K562 treated with DMSO at 1 percent for 24 hours (cell line): ENCODE results near the gene BLOC1S1. TPM values are rescaled to one million over a fixed set of nuclear protein-coding genes. Genes with fewer than 3 reads are reported as not detected.

Source experiments
- total RNA-seq: library from RNA; unstranded; fragments of 300-600 nt; gene quantifications from 2 replicates; pipeline ENCODE4 v1.2.3, GENCODE V29; 2022; ENCODE audit warnings: low read depth; ENCODE audit not compliant: insufficient read depth

BLOC1S1 gene
- total RNA-seq, result 117 and 124 TPM in 2 replicates

GRCh38 chr12:55715833-55716581 is at the start of gene BLOC1S1:
TSS of gene BLOC1S1 (plus strand) at chr12:55716046. CDS start at chr12:55716052, 6 bp downstream.

GRCh38 chr12:55707841-55708694 is 7.8 kb upstream of the BLOC1S1 start, which contains the start of gene ITGA7:
TSS of gene ITGA7 (minus strand) at chr12:55707904. CDS start at chr12:55707682, 222 bp downstream.

GRCh38 chr12:55720071-55720564 is 4.3 kb downstream of the BLOC1S1 start, which contains the start of gene RDH5:
TSS of gene RDH5 (plus strand) at chr12:55720393. CDS start at chr12:55721185, 792 bp downstream.

GRCh38 chr12:55728939-55729818 is 13.3 kb downstream of the BLOC1S1 start, which contains the start of gene CD63:
TSS of gene CD63 (minus strand) at chr12:55729009. CDS start at chr12:55728341, 668 bp downstream.

GRCh38 chr12:55742719-55743405 is 27.0 kb downstream of the BLOC1S1 start, which contains the start of gene GDF11:
TSS of gene GDF11 (plus strand) at chr12:55743122. CDS start at chr12:55743317, 195 bp downstream.

Other genes starting within 250 kb of the BLOC1S1 start
- not detected in 2 replicates for gene OR6C70, start 245.9 kb upstream of the BLOC1S1 start, total RNA-seq
- gene OR6C68, start 223.7 kb upstream of the BLOC1S1 start, total RNA-seq, result not detected in 2 replicates
- gene OR6C4, start 166.4 kb upstream of the BLOC1S1 start, total RNA-seq, result not detected in 2 replicates
- gene OR2AP1, start 143.6 kb upstream of the BLOC1S1 start, total RNA-seq, result not detected in 2 replicates
- gene OR10P1, start 79.2 kb upstream of the BLOC1S1 start, total RNA-seq, result not detected in 2 replicates
- 2.1 and 3.6 TPM in 2 replicates for gene ITGA7, start 8.1 kb upstream of the BLOC1S1 start, total RNA-seq
- 2.8 and 3.7 TPM in 2 replicates for gene RDH5, start 4.3 kb downstream of the BLOC1S1 start, total RNA-seq
- 937 and 946 TPM in 2 replicates for gene CD63, start 13.0 kb downstream of the BLOC1S1 start, total RNA-seq
- gene GDF11, start 27.1 kb downstream of the BLOC1S1 start, total RNA-seq, result 11.2 and 15.9 TPM in 2 replicates
- gene SARNP, start 101.7 kb downstream of the BLOC1S1 start, total RNA-seq, result 69.0 and 84.4 TPM in 2 replicates
- 29.6 and 36.3 TPM in 2 replicates for gene ORMDL2, start 102.0 kb downstream of the BLOC1S1 start, total RNA-seq
- 22.0 and 22.8 TPM in 2 replicates for gene DNAJC14, start 113.5 kb downstream of the BLOC1S1 start, total RNA-seq
- 1.0 and 1.6 TPM in 2 replicates for gene MMP19, start 126.9 kb downstream of the BLOC1S1 start, total RNA-seq
- gene PYM1, start 211.8 kb downstream of the BLOC1S1 start, total RNA-seq, result 37.1 and 38.3 TPM in 2 replicates
- gene DGKA, start 215.1 kb downstream of the BLOC1S1 start, total RNA-seq, result 12.2 and 12.7 TPM in 2 replicates
- gene PMEL, start 250.0 kb downstream of the BLOC1S1 start, total RNA-seq, result 1.4 and 2.7 TPM in 2 replicates